Kidney glomerular epithelial cell (primary cell): ENCODE results near the gene NTSR2.

ENCODE experiments used
- DNase-seq: peaks from one replicate; lab custom pipeline; 2025; lab: John Stamatoyannopoulos, UW

NTSR2 gene

DNA sequence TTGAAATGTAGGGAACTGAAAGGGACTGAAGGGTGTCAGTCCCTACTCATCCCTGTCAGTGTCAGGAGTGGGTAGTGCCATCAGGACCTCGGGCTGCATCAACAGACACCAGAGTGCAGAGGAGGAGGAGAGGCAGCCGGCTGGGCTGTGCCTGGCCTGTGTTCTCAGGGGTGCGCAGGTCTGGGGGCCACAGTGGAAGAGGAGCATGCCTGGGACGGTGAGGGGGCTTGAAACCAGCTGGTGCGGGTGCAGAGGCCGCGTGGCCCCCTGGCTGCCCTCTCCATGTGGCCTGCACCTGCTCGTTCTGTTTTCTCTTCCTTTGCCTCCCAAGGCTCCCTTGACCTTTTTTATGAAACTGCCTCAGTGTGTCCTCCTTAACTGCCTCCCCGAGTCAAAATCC, 41.3 kb downstream of the NTSR2 start:
- DNase-seq: no peak

GRCh38 chr2:11625671-11626070, 44.3 kb downstream of the NTSR2 start:
- DNase-seq: no peak

- DNase-seq: no peak
These were observed 45.1 kb downstream of the NTSR2 start for GRCh38 chr2:11624893-11625292.

GRCh38 chr2:11622611-11623010, 47.4 kb downstream of the NTSR2 start:
- no peak for DNase-seq

- no peak for DNase-seq
These were observed 48.6 kb downstream of the NTSR2 start for GRCh38 chr2:11621410-11621809.

DNA sequence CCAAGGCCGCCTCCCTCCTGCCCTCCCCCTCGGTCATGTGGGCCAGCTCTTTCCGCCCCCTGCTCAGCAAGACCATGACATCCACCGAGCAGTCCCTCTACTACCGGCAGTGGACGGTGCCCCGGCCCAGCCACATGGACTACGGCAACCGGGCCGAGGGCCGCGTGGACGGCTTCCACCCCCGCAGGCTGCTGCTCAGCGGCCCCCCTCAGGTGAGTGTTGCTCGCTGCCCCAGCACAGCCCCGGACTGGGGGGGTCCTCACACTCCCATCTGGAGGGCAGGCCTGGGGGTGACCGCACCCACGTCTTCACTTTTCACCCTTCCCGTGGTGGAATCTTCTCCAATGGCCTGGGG, 51.3 kb downstream of the NTSR2 start:
- DNase-seq: no peak

DNA sequence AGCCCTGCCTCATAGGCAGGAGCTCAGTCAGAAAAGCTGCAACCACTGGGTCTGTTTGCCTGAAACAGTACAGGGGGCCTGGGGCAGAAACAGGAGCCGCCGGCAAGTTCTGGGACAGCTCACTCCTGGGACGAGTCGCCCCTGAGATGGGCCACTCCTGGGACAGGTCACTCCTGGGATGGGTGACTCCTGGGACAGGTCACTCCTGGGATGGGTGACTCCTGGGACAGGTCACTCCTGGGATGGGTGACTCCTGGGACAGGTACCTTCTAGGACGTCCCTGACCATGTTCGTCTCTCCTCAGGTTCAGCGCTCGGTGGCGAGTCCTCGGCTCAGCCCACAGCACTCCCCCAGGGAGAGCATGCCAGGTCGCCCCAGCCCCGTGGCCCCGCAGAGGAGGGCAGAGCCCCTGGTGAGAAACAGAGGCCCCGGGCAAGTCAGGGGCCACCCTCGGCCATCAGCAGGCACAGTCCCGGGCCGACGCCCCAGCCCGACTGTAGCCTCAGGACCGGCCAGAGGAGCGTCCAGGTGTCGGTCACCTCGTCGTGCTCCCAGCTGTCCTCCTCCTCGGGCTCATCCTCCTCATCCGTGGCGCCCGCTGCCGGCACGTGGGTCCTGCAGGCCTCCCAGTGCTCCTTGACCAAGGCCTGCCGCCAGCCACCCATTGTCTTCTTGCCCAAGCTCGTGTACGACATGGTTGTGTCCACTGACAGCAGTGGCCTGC, 51.8 kb downstream of the NTSR2 start:
- DNase-seq: no peak

- no peak for DNase-seq
These were observed 52.5 kb downstream of the NTSR2 start for GRCh38 chr2:11617527-11617926.

DNA sequence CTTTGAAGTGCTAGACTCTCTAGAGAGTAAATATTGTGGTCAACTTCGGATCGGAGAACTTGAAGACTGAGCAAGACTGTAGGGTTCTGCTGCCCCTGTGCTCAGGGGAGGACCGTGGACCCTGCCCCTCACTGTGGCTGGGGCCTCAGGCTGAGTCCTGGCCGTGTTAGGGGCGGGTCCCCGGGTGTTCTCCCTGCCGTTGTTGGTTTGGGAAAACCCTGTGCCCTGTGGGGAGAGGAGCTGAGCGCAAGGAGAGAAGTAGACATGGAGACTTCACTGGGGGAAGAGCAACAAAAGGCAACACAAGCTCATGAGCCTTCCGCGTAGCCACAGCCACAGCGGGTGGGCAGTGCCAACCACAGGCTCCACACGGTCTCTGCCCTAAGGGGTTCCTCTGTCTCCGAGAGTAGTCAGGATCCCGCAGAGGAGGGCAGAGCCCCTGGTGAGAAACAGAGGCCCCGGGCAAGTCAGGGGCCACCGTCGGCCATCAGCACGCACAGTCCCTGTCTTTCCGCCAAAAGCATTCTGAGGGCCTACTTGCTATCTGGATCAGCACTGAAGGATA, 53.1 kb downstream of the NTSR2 start:
- DNase-seq: no peak

DNA sequence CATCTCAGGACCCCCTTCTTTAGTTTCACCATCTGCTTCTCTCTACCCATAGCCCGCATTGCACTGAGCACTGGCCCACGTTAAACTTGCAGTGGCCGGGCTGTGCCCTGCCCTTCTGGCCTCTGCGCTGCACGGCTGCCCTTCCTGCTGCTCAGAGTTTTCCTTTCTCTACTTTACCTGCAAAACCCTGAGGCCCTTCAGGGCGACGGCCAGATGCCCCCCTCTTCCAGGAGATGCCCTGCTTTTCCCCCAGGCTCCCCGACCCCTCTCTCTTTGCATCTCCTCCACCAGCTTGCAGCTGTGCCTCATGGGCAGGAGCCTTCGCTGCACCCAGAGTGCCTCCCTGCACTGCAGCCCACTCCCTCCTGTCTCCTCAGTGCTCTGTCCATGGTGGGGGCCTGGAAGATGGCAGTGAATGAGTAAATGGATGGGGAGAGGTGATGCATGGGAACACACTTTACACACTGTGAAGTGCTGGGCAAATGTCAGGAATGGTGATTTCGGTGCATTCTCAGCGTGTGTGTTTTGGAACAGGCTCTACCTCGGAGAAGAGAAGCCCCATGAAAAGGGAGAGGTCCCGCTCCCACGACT, 53.8 kb downstream of the NTSR2 start:
- no peak for DNase-seq

DNA sequence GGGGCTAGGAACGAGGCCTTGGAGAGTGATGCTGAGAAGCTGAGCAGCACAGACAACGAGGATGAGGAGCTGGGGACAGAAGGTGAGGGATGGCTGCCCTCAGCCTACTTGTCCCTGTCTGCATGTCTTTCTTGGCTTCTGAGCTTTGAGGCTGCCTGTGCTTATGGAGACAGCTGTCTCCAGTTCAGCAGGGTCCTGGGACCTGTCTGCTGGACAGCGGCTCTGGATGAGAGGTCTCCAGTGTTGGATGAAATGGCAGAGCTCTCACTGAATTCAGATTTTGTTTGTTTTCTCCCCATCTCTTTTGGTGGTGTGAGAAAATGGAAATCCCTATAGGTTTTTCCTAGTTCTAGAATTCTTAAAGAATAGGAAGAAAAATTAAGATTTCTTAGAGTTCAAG, 54.8 kb downstream of the NTSR2 start:
- DNase-seq: no peak

DNA sequence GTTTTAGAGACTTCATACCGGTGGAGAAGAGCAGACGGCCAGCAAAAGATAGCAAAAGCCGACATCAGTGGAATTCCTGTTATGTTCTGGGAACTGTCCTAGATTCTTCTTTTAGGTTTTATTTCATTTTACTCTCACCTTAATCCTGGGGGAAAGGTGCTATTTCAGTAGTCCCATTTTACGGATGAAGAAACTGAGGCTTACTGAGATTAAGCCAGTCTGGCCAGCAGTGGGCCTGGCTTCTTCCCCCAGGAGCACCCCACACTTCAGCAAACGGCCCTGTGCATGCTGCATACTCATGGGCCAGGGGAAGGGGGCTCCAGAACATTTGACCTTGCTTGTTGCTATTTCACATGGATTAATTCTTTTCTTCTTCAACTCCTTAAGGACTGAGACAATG, 56.7 kb downstream of the NTSR2 start:
- no peak for DNase-seq

DNA sequence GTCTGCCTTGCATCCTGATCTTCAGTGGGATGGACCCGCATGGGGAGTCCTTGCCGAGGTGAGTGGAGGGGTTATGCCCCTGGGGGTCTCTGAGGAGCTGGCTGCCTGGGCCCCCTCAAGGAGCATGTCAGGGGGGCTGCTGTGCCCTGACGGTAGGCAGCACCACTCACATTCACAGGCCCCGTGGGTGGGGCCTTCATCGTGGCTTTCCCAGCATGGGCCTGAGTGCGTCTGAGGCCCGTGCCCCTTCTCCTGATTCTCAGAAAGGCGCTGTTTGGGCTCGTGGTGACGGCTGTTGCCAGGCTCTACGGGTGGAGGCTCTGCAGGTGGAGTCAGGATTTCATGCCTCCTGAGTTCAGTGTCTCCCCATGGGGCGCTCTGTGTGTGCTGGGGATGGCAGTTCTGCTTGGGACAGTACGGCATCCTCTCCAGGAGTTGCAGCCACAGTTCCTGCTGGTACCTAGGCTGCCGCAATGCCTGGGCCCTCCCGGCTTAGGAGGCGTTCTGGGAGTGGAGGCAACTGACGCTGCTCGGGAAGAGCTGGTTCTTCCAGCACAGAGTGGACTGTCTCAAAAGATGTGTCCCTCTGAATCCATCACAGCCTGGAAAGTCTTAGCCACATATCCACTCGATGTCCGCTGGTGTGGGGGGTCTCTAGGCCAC, 57.3 kb downstream of the NTSR2 start:
- no peak for DNase-seq

DNA sequence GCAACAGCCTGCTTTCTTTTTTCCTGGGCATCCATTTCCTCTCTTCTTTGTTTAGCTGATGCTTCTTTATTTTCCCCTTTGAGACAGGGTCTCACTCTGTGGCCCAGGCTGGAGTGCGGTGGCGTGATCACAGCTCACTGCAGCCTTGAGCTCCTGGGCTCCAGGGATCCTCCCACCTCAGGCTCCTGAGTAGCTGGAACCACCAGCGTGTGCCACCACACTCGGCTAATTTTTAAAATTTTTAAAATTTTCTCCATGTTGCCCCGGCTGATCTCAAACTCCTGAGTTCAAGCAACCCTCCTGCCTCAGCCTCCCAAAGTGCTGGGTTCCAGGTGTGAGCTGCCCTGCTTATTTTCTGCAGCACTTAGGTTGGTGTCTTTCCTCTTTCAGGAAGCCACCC, 58.7 kb downstream of the NTSR2 start:
- DNase-seq: no peak

GRCh38 chr2:11610624-11611242, 59.3 kb downstream of the NTSR2 start:
- no peak for DNase-seq
